NCI-H1105 treated with DMSO at 0.1 percent for 48 hours (cell line): ENCODE data around the gene TUBGCP2.

Source experiments
- DNase-seq: peaks from one replicate; lab custom pipeline; 2025; lab: John Stamatoyannopoulos, UW

Gene TUBGCP2

GRCh38 chr10:133308421-133309099 lies at the start of gene TUBGCP2, which contains the start of gene ZNF511:
Gene TUBGCP2 (minus strand): TSS chr10:133308872. CDS start chr10:133302941, 5,931 bp downstream.
Gene ZNF511 (plus strand): TSS chr10:133308914. CDS start chr10:133308944, 30 bp downstream.
- DNase-seq = peak; percentile 52

- DNase-seq = no peak
Observed at GRCh38 chr10:133357285-133358161, 48.9 kb upstream of the TUBGCP2 start, which contains the start of gene FUOM. Gene FUOM (minus strand): TSS chr10:133358019. CDS start chr10:133358007, 12 bp downstream.

DNA sequence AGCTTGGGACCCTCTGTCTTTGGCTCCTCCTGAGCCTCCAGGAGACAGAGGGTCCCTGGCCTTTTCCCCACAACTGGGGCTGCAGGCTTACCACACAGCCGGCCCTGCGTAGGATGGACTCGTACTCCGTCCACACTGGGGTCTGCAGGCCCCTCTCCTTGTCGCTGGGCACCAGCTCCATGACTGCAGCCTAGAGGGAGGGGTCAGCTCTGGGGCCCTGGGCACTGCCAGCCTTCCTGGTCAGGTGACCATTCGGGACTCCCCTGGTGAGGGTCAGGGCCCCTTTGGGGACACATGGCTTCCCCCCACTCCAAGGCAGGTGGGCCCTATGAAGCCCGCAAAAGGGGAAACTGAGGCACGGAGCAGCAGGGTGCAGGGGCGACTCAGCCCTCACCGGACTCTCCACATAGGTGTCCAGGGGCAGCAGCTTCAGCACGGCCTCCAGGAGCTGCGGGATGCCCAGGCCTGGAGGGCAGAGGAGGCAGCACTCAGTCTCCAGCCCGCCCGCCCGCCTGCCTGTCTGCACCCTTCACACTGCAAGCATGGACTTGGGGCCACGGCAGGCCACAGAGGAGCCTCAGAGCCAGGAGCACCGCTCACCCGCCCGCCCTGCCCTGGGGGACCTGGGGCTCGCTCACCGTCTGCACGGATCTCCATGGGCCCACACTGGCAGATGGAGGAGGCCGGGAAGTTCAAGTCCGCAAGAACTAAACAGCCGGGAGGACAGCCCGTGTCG lies 48.0 kb upstream of the TUBGCP2 start:
- DNase-seq = no peak

DNA sequence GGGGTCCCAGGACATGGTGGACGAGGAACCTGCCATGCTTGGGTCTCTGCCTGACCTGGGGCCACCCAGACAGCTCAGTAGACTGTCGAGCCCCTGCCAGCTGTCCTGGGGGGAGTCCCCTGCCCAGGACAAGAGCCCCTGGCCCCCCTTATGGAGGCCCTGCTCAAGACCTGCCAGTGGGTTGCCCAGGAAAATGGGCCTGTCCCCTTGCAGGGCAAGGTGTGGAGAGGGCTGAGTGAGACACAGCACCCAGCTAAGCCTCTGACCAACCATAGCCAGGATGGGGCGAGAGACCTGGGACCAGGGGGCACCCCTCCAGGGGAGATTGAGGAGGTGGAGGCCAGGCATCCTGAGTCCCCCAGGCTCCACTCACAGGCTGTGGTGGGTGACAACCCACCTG lies 47.3 kb upstream of the TUBGCP2 start:
- no peak for DNase-seq

DNA sequence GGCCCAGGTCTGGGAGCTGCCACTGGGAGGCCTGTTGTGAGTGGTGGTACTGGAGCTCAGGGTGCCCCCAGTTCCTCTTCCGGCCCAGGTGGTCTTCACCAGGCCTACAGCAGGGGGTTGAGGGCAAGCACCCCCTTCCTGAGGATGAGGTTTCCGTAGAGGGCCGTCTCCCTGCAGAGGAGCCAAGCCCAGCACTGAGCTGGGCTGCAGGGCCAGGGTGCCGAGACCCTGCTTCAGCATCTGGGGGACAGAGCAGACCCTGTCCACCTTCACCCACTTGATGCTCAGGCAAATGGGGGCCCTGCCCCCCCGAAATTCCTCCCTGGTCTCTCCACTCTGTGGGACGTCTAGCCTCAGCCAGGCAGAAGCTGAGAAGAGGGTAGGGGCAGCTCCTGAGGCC lies 46.6 kb upstream of the TUBGCP2 start:
- no peak for DNase-seq

DNA sequence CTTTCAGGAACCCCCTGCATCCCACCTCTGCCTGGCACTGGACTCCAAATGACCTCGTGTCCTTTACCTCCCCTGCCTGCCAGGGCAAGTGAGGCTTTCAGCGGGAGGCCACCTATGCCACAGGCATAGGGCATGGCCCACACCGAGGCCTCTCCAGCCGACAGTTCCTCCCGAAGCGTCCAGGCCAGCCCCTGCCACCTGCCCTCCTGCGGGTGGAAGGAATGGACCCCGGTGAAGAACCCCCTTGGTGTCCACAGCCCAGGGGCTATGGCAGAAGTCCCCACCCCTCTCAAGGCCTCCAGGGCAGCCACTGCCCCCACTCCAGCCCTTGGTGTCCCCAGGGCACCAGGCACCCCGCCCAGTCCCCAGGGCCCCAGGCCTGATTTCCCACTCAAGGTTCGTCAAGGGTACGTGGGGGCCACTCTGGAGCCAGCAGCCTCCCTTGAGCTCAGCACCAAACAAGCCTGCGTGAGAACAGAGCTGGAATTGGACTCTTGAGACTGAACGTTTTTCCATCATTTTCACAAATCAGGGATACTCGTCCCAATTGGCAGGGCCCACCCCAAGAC lies 46.1 kb upstream of the TUBGCP2 start:
- DNase-seq = no peak

GRCh38 chr10:133353988-133354605 lies 45.4 kb upstream of the TUBGCP2 start:
- DNase-seq = no peak

- no peak for DNase-seq
Observed at GRCh38 chr10:133353202-133353959, 44.7 kb upstream of the TUBGCP2 start.

DNA sequence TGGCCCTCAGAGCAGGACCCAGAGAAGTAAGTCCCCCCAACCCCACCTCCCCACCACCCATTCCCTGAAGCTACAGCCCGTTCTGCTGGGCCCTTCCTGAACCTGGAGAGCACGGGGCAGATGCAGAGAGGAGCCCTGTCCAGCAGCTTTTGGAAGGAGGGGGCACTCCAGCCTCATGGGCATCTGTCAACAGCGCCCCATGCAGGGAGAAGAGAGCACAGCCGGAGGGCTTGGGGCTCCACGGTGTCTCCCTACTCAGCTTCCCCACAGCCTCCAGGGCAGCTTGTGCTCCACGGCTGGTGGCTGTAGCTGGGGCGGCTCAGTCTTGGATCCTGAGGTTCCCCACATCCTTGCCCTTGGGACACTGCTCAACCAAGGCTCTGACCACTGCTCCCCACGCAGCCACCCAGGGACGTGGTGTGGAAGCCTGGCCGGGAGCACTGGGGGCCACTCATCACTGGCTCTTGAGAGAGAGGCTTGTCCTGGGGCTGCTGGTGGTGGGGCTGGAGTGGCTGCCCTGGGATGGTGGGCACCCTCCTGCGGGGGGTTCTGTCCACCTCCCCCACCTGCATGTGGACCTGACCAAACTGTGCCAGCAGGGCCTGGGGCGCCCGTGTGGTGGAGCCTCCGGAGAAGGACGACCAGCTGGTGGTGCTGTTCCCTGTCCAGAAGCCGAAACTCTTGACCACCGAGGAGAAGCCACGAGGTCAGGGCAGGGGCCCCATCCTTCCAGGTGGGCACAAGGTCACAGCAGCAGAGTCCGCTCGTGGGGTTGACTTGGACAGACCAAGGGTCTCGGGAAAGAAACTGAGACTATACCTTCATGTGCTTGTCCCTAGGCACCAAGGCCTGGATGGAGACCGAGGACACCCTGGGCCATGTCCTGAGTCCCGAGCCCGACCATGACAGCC lies 43.0 kb upstream of the TUBGCP2 start:
- DNase-seq = no peak

DNA sequence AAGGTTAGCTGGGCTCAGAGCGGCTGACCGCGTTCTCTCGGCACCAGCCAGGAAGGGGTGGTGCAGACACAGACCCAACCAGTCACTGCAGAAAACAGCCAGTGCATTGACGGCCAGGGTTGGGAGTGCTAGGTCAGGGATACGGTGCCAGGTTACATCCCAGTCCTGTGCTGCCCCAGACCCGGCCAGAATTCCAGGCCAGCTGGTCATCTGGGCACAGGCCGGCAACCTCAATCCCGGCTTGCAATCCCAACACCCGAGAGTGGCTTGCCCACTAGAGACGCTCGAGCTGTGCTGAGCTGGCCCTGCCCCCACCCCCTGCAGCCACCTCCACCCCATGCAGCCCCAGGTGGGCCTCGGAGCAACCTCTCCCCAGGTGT lies 42.3 kb upstream of the TUBGCP2 start:
- DNase-seq = no peak

DNA sequence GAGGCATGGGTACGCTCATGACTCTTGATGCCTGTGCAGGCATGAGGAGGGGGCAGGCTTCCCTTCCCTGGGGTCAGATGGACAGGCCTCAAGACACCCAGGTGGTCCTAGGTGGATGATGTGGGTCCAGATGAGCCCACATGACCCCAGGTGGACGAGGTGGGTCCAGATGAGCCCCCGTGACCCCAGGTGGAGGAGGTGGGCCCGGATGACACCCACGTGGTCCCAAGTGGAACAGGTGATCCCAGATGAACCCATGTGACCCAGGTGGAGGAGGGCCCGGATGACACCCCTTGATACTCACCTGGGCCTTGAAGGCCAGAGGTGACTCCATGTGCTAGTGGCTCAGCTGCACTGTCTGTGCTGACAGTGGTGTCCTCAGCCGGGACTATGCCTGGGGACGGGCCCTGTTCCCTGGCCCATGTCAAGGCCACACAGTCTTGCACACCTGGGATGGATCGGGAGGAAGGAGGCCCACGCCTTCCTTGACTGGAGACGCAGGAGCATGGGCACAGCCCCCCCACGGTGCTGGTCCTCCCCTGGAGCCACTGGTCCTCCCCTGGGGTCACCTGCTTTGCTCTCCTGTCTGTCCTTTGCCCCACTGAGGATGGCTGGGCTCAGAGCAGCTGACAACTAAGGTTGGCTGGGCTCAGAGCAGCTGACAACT lies 41.7 kb upstream of the TUBGCP2 start:
- no peak for DNase-seq

DNA sequence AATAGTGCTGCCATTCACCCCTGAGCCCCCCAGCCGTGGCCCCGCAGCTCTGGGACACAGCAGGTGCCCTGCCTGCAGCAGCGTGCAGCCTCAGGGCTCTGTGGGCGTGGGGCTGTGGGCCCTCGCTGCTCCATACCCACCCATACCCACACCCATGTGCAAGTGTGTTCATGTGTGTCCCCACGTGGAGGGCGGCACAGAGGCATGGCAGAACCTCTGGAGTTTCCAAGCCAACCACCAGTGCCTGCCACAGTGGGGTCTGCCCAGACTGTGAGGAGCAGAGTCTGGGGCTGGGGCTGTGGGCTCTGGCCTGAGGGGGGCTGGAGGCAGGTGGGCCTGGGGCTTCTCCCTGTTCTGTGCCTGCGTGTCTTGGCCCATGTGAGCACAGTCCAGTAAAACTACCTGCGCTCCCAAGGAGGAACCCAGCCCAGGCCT lies 40.9 kb upstream of the TUBGCP2 start:
- DNase-seq = no peak

DNA sequence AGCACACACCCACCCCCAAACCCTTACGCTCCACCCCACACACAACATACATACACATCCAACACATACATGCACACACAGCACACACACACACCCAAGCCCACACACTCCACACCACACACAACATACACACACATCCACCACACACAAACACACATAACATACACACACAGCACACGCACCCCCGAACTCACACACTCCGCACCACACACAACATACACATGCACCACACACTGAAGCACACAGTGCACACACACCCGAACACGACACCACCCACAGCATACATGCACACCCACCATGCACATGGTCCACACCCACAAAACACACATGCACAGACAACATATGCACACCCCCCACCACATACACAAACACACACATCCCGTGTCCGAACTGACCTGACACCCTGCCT lies 40.5 kb upstream of the TUBGCP2 start:
- DNase-seq = no peak

DNA sequence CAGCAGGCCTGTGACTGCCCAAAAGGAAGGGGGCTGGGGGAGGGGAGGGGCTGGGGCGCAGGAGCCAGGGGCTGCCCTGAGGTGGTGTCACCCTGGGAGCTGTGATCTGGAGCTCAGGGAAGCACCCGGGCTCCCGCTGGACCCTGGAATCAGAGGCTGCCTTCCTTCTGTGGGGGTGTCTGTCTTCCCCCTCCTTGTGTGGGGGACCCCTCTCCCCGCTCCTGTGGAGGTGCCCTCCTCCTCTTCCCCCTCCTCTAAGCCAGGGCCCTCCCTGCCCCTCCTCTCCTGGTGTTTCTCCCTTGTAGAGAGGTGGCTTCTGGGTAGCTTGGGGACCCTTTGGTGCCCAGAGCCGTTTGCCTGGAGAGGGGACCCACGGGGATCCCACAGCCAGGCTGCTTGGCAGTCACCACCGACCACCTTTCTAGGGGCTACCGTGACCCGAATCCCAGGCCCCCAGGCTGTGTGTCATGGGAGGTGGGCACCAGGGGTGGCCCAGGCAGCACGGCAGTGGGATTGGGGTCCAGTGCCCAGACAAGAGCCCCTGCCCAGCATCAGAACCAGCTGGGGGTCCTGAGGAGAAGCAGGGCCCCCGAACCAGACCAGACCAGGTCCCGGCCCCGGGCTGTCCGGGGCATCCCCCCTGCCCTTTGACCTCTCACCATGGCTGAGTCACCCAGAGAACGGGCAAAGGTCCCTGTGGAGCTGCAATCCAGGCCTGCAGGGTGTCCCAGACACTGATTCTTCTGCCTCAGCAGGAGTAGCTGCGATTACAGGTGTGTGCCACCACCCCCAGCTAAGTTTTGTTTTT lies 39.2 kb upstream of the TUBGCP2 start:
- no peak for DNase-seq

- no peak for DNase-seq
Observed at GRCh38 chr10:133346413-133346812, 37.7 kb upstream of the TUBGCP2 start.

GRCh38 chr10:133344236-133344635 lies 35.6 kb upstream of the TUBGCP2 start:
- DNase-seq = no peak

DNA sequence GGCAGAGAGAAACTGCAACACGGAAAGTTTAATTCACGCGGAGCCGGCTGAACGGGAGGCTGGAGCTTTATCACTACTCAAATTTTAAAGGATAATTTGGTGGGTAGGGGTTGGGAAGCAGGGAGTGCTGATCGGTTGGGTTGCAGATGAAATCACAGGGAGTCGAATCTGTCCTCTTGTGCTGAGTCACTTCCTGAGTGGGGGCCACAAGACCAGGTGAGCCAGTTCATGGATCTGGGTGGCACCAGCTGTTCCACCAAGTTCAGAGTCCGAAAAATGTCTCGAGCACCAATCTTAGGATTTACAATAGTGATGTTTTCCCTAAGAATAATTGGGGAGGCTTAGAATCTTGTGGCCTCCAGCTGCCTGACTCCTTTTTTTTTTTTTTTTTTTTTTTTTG lies 34.9 kb upstream of the TUBGCP2 start:
- DNase-seq = no peak

DNA sequence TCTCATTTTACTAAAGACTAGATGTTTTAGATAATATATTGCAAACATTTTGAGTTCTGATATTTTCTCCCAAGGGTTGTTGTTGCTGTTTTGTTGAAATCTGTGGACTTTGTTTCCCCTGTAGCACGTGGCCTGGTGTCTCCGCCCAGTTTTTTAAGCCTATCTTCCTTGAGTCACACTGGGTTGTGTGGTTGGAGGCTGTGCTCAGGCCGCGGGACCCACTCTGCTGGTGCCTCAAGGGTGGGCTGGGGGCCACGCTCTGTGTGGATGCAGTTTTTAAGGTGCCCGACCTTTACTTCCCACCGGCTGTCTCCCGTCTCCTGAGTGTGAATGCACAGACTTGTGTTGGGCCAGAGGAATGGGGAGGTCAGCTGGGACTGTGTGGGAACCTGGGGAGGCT lies 34.3 kb upstream of the TUBGCP2 start:
- DNase-seq = no peak
